HG03196 (cell line): ENCODE data around the gene CRELD2.
A peak's percentile ranks its signal among the peaks of the same experiment; 100 is the strongest.

ENCODE experiments used
- ATAC-seq: cut with Tn5 transposase; IDR thresholded peaks from one replicate; pipeline ENCODE4 v1.9.1; 2021; ENCODE audit not compliant: unreplicated experiment

Gene CRELD2, protein sequence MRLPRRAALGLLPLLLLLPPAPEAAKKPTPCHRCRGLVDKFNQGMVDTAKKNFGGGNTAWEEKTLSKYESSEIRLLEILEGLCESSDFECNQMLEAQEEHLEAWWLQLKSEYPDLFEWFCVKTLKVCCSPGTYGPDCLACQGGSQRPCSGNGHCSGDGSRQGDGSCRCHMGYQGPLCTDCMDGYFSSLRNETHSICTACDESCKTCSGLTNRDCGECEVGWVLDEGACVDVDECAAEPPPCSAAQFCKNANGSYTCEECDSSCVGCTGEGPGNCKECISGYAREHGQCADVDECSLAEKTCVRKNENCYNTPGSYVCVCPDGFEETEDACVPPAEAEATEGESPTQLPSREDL

DNA sequence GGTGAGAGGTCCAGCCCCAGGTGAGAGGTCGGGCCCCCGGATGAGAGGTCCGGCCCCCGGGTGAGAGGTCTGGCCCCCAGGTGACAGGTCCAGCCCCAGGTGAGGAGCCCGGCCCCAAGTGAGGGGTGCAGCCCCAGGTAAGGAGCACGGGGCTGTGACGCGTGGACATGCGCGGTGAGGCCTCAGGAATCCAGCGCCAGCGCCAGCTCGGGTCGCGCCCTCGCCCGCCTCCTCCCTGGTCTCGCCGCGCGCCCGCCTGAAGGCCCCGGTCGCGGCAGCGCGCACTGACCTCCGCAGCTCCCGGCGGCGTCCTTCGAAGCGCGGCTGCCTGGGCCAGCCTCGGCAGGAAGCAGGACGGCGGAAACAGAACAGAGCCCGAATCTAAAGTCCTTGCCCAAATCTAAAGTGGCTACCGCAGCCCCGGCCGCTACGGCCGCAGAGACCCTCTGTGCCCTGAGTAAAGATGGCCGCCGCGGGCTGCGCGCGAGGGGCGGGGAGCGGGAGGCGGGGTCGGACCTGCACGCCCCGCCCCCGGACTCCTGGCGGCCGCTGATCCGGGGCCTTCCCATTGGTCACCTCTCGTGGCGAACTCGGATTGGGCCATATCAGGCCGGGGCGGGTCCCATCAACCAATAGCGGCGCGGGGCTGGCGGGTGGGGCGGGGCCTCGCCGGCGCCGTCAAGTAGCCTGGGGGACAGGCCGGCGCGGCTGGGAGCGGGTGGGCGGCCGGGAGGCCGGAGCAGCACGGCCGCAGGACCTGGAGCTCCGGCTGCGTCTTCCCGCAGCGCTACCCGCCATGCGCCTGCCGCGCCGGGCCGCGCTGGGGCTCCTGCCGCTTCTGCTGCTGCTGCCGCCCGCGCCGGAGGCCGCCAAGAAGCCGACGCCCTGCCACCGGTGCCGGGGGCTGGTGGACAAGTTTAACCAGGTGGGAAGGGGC, at the start of gene CRELD2, which contains the start of gene ALG12:
Gene CRELD2 (plus strand): TSS at position 661 of the 937 bp plus-strand sequence. CDS start 136 bp downstream, at position 797.
Gene ALG12 (minus strand): TSS at position 465 of the 937 bp plus-strand sequence. CDS start 4,673 bp downstream, outside the sequence.
- ATAC-seq, result peak; percentile 82

DNA sequence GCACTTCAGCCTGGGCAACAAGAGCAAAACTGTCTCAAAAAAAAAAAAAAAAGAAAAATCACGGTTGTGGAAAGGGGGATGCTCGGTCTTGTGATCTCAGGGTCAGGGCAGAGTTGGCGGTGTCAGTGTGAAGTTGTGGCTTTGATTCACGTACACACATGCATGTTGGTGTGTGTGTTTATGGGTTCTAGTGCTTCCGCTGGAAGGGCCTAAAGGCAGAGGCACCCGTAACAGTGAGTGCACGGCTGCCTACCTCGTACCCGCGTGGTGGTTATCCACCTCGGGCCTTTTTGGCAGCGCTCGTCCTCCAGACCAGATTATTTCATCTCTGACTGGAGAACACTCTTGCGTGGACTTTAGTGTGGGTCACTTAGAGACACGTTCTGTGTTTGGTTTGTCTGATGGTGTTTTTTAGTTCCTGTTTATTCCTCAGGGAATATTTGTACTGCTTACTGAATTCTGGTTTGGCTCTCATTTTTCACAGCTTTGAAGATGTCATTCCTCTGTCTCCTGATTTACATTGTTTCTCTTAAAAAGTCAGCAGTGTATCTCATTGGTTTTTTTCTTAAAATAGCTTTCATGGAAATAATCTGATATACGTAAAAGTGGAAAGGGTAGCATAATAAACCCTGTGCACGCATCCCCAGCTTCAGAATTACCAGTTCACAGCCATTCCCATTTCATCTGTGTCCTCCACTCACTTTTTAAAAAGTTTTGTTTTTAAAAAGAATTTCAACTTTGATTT, 49.2 kb upstream of the CRELD2 start:
- ATAC-seq, result no peak

DNA sequence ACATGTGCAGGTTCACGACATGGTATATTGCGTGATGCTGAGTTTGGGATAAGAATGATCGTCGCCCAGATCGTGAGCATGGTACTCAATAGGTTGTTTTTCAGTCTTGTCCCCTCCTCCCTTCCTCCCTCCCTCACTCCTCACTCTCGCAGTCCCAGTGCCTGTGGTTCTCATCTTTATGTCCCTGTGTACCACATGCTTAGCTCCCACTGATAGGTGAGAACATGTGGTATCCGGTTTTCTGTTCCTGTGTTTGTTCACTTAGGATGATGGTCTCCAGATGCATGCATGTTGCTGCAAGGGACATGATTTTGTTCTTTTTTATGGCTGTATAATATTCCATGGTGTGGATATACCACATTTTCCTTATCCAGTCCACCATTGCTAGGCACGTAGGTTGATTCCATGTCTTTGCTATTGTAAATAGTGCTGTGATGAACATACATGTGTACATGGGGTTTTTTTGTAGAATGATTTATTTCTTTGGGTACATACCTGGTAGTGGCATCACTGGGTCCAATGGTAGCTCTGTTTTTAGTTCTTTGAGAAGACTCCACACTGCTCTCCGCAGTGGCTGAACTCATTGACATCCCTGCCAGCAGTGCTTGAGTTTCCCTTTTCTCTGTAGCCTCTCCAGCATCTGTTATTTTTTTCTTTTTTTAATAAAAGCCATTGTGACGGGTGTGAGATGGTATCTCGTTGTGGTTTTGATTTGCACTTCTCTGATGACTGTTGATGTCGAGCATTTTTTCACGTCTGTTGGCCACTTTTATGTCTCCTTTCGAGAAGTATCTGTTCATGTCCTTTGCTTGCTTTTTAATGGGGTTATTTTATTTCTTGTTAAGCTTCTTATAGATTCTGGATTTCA, 48.4 kb upstream of the CRELD2 start:
- no peak for ATAC-seq

DNA sequence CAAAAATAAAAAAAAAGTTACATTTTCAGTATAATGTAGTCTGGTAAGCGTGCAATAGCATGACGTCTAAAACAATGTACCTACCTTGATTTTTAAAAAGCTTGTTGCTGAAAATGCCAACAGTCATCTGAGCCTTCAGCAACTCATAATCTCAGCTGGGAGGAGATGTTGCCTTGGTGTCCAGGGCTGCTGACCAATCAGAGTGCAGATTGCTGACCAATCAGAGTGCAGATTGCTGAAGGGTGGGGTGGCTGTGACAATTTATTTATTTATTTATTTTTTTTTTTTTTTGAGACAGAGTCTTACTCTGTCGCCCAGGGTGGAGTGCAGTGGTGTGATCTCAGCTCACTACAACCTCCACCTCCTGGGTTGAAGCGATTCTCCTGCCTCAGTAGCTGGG, 47.0 kb upstream of the CRELD2 start:
- no peak for ATAC-seq

DNA sequence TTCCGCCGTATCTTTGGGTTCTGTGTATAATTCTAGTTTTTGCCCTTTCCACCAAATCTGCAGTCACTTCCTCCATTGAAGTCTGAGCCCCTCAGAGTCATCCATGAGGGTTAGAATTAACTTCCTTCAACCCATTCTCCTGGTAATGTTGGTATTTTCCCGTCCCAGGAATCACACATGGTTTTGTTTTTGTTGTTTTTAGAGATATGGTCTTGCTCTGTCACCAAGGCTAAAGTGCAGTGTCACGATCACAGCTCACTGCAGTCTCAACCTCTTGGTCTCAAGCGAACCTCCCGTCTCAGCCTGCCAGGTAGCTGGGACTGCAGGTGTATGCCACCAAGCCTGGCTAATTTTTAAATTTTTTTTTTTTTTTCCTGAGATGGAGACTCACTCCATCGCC, 46.1 kb upstream of the CRELD2 start:
- no peak for ATAC-seq

DNA sequence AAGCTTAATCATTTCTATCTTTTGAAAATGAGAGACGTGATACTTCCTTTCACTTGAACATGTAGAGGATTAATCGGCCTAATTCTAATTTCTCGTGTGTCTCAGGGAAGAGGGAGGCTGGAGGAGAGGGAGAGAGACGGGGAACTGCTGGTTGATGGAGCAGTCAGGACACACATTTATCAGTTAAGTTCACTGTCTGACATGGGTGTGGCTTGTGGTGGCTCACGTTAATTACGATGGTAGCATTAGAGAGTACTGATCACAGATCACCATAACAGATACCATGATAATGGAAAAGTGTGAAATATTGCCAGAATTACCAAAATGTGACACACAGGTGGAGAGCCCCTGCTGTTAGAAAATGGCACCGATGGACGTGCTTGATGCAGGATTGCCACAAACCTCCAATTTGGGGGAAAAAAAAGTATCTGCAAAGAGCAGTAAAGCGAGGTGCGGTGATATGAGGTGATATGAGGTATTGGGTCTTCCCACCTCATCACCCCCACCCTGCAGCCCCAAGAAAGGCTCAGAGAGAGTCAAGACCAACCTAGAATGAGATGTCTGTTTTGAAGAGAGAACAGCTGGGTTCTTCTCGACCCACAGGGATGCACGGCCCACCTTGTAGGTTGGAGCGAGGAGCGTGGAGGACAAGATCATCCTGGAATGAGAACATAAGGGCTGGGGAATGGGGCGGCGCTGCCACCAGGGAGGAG, 45.0 kb upstream of the CRELD2 start:
- no peak for ATAC-seq

DNA sequence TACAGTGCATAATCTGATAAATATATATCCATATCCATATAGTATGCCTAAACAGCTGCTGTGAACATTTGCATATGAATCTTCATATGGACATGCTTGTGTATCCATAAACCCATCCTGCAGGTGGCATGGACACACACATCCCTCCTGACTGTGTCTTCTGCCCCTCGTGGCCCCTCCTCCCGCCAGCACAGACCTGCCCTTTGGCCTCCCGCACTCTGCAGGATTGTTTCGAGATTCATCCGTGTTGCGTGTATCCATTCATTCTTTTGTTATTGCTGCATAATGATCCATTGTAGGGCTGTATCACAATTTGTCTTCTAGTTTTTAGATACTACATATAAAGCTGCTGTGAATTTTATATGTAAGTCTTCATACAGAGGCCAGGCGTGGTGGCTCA, 40.8 kb upstream of the CRELD2 start:
- ATAC-seq, result no peak

DNA sequence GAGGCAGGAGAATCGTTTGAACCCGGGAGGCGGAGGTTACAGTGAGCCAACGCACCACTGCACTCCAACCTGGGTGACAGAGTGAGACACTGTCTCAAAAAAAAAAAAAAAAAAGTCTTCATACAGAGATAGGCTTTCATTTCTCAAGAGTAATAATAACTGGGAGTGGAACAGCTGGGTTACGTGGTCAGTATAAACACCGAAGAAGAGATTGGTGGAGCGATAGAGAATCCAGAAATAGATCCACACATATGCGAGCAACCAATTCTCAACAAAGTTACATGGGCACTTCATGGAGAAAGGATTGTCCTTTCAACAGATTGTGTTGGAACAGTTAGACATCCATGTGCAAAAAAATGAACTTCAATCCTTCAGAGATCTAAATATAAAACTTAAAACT, 40.2 kb upstream of the CRELD2 start:
- no peak for ATAC-seq

DNA sequence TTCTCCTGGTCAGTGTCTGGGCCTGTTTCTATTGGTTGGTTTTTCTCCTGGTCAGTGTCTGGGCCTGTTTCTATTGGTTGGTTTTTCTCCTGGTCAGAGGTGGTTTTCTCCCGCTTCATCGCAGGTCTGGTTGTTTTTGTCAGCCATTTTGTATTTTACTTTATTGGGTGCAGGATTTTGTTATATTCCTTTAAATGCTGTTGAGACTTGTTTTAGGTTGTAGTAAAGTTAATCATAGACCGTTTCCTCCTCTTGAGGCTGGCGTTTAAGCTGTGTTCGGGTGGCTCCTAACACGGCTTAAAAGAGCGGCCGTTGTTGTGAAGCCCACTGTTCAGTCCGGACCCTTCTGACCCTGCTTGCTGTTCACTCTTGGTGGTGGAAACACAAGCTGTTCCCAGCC, 38.6 kb upstream of the CRELD2 start:
- no peak for ATAC-seq

DNA sequence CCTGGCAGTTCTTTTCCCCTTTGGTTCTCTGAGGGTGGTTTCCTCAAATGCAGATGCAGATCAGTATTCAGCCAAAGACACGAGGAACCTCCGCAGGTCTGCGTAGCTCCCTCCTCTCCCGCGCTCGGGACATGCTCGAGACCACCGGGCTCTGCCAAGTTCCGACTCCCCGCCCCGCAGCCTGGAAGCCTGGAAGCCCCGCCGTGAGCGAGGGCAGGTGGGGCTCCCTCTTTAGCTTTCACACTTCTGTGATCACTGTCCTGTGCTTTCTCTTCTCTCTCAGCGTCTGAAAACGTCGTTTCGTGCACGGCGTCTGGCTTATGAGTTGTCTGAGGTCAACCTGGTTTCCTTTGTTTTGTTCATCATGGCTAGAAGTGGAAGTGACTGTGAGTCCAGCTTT, 38.2 kb upstream of the CRELD2 start:
- ATAC-seq, result no peak

DNA sequence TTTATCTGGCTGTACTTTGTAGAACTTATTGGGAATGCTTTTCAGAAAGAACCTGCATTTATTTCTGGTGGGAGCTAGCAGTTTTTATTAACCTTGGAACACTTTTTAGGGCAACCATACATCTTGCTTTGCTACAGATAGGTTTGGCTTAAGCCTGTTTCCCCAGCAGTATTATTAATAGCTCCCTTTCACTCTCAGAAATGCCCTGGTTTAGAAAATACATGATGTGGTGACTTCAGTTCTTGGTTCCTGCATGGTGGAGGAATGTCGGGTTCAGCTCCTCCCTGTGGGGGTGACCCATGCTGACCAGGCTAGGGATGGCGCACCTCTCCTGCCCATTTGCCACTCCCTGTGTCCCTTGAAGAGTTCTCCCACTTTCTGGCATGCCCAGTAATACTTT, 36.6 kb upstream of the CRELD2 start:
- no peak for ATAC-seq

DNA sequence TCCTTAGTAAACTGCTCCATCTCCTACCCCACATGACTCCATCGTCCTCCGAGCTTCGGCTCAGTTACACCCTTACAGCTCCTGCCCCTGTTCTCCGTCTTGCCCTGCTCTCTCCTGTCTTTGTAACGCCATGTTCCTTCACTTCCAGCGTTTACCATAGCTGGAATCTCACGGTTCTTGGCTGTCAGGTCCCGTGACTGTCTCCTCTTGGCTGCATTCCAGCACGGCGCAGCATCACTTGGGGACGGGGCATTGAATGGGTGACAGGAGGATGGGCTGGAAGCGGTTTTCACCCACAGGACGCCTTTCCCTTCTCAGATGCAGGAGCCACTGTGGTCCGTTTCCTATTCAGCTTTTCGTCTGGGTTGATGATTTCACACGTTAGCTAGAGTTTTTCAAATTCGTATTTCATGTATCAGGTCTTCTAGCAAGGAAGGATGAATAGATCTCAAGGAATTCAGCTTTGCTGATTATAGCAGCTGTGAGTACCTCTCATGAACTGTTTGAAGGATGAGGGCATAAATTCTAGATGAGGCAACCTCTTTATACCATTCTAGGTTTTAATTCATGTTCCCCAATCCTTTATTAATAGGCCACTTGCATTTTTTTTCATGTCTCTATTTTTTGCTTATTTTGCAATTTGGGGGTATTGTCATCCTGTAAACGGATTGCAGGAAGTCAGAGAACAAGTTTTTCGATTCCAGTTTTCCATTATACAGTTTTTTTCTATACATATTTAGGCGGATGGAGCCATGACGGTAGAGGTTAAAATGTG, 35.7 kb upstream of the CRELD2 start:
- ATAC-seq, result no peak

DNA sequence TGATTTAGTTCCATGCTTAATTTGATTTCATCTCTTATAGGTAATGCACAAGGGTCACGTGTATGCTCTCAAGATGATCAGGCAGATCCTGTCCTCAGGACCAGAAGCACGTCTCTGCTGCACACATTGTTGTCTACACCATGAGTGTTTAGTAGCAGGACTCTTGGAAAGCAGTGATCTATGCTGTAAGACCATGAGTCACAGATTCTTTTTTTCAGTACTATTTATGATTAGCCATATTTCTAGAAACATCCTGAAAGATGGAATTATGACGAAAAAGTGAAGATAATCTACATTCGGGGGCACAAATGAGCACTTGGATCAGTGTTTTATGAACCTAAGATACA, 35.2 kb upstream of the CRELD2 start:
- no peak for ATAC-seq

DNA sequence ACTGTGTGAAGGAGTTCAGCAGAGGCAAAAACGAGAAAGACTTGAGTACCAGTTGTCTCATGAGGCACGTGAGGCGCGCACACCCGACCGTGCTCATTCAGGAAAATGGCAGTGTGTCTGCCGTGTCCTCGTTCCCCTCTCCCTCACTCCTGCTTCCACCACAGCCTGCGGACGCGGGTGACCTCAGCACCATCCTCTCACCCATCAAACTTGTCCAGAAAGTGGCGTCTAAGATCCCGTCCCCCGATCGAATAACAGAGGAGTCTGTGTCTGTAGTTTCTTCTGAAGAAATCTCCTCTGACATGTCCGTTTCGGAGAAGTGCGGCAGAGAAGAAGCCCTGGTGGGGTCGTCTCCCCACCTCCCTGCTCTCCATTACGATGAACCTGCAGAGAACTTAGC, 34.4 kb upstream of the CRELD2 start:
- no peak for ATAC-seq

DNA sequence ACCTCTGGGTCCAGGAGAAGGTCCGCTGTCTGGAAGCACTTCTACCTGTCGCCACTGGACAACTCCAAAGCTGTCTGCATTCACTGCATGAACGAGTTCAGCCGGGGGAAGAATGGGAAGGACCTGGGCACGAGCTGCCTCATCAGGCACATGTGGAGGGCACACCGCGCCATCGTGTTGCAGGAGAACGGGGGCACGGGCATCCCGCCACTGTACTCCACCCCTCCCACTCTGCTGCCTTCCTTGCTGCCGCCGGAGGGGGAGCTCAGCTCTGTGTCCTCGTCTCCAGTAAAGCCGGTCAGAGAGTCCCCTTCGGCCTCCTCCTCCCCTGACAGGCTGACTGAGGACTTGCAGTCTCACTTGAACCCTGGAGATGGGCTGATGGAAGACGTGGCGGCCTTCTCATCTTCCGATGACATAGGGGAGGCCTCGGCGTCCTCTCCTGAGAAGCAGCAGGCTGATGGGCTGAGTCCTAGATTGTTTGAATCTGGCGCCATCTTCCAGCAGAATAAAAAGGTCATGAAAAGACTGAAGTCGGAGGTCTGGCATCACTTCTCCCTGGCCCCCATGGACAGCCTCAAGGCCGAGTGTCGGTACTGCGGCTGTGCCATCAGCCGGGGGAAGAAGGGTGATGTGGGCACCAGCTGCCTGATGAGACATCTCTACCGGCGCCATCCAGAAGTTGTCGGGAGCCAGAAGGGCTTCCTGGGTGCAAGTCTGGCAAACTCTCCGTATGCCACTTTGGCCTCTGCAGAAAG, 33.8 kb upstream of the CRELD2 start:
- ATAC-seq, result no peak

DNA sequence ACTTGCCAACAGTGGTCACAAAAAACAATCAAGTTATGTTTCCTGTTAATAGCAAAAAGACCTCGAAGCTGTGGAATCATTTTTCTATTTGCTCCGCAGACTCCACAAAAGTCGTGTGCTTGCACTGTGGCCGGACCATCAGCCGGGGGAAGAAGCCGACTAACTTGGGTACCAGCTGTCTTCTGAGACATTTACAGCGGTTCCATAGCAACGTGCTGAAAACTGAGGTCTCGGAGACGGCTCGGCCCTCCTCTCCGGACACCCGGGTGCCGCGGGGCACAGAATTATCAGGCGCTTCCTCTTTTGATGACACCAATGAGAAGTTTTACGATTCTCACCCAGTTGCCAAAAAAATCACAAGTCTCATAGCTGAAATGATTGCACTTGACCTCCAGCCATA, 33.2 kb upstream of the CRELD2 start:
- no peak for ATAC-seq

DNA sequence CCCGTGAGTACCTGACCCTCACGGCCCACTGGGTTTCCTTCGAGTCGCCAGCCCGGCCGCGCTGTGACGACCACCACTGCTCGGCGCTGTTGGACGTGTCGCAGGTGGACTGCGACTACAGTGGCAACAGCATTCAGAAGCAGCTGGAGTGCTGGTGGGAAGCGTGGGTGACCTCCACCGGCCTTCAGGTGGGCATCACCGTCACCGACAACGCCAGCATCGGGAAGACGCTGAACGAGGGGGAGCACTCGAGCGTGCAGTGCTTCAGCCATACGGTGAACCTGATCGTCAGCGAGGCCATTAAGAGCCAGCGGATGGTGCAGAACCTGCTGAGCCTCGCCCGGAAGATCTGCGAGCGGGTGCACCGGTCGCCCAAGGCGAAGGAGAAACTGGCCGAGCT, 32.6 kb upstream of the CRELD2 start:
- no peak for ATAC-seq

DNA sequence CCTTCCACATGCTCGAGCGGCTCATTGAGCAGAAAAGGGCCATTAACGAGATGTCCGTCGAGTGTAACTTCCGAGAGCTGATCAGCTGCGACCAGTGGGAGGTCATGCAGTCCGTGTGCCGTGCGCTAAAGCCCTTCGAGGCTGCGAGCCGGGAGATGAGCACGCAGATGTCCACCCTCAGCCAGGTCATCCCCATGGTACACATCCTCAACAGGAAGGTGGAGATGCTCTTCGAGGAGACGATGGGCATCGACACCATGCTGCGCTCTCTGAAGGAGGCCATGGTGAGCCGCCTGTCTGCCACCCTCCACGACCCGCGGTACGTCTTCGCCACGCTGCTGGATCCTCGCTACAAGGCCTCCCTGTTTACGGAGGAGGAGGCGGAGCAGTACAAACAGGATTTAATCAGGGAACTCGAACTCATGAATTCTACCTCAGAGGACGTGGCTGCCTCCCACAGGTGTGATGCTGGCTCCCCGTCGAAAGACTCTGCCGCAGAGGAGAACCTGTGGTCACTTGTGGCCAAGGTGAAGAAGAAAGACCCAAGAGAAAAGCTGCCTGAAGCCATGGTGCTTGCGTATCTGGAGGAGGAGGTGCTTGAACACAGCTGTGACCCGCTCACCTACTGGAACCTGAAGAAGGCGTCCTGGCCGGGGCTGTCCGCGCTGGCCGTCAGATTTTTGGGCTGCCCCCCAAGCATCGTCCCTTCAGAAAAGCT, 31.9 kb upstream of the CRELD2 start:
- ATAC-seq, result no peak
